Gastroesophageal sphincter (tissue), 4 donors: Measurements from ENCODE around the gene ALPL. TPM values are rescaled to one million over a fixed set of nuclear protein-coding genes. Genes with fewer than 3 reads are reported as not detected.

Experiments used
- ATAC-seq: fragments of 150-250 bp; one replicate; pipeline ENCODE4 v1.9.1; 2016; ENCODE audit warnings: mild to moderate bottlenecking, moderate library complexity
- H3K27ac ChIP-seq, 4 donors: fragments of 200-600 bp; sonication (generic) in 3 of 4; 1 replicate in 3 of 4; 2 replicates in 1 of 4; pipeline ENCODE4 v1.5.1; 2016 to 2019
- H3K27me3 ChIP-seq: fragments of 200-600 bp; sonication (generic); one replicate; pipeline ENCODE4 v1.5.1; 2019
- H3K36me3 ChIP-seq, 2 donors: fragments of 200-600 bp; sonication (generic); one replicate each; pipeline ENCODE4 v1.5.1; 2019; ENCODE audit warnings: control low read depth in 1 of 2
- H3K4me1 ChIP-seq, 3 donors: fragments of 200-600 bp; sonication (generic); 1 replicate in 2 of 3; 2 replicates in 1 of 3; pipeline ENCODE4 v1.5.1; 2016 to 2019; ENCODE audit warnings: control low read depth in 2 of 3
- H3K4me3 ChIP-seq, 2 donors: fragments of 200-600 bp; sonication (generic); one replicate each; pipeline ENCODE4 v1.5.1; 2019; ENCODE audit warnings: mild to moderate bottlenecking in 1 of 2, moderate library complexity in 1 of 2
- H3K9me3 ChIP-seq, 3 donors: fragments of 200-600 bp; sonication (generic); one replicate each; pipeline ENCODE4 v1.5.1; 2017 to 2019; ENCODE audit warnings: control low read depth in 2 of 3
- CTCF ChIP-seq, 4 experiments: fragments of 200-600 bp in 2 of 4; fragments of 450-650 bp in 2 of 4; sonication (generic) in 1 of 4; IDR thresholded peaks; one replicate each; pipeline ENCODE4 v1.5.1; 2017 to 2019; ENCODE audit warnings: antibody characterized with exemption in 4 of 4, mild to moderate bottlenecking in 2 of 4, moderate library complexity in 2 of 4
- EP300 ChIP-seq: sonication (generic); formaldehyde crosslinking; IDR thresholded peaks from one replicate; pipeline ENCODE4 v1.6.1; 2017; ENCODE audit warnings: antibody characterized with exemption, mild to moderate bottlenecking
- POLR2A ChIP-seq, 2 donors: fragments of 450-650 bp; IDR thresholded peaks; one replicate each; pipeline ENCODE4 v1.6.1; 2017; ENCODE audit warnings: antibody characterized with exemption in 2 of 2, mild to moderate bottlenecking in 2 of 2, moderate library complexity in 1 of 2
- POLR2AphosphoS5 ChIP-seq: sonication (generic); formaldehyde crosslinking; IDR thresholded peaks from one replicate; pipeline ENCODE4 v1.6.1; 2017; ENCODE audit warnings: antibody characterized with exemption
- WGBS, 2 donors: methylation state at CpG; one replicate each; pipeline ENCODE4 v1.1.5; 2018; ENCODE audit warnings: low coverage in 1 of 2; 5-methylcytosine and 5-hydroxymethylcytosine counted together
- total RNA-seq, 4 donors: library from RNA; depleted of rRNA; stranded (reverse); fragments of >200 nt; gene quantifications; one replicate each; pipeline ENCODE4 v1.1.0, GENCODE V29; 2016

The ALPL gene
- total RNA-seq, 4 donors from 2014 or later: 0.62 to 6.1 (median 3.9) TPM

DNA sequence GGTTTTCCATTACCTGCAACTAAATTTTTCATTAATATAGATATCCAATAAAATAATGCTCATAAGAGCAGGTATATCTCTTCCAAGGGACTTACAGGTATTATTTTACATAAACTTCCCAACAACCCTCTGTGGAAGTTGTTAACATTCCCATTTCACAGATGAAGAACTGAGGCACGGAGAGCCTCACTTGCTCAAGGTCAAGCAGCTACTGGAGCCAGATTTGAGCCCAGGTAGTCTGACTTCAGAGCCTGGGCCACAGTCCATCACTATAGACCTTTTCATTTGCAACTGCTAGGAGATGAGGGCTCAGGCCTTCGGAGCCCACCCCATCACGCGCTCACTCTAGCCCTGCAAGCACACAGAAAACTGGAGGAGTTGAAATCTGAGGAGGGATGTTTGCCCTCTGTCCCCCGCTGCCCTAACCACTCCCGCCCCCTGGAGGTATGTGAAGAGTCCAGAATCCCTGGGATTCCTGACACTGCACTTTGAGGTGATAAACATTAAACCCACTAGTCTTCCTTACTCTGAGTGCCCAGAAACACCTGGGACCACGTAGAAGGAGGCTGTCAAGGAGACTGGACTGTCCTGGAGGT is 11.7 kb upstream of the ALPL start:
- TF ChIP-seq EP300 (no peak), POLR2A (IDR thresholded peaks at IDR 0.05) (no peak), CTCF (IDR thresholded peaks at IDR 0.05) (no peak), POLR2AphosphoS5 (no peak)
- peaks cover 0 to 7% (median 0%) of the 10 kb centered on the region in 3 donors for H3K9me3 ChIP-seq
- H3K27me3 ChIP-seq: peaks cover 10% of the 10 kb centered on the region
- no peak for ATAC-seq
- H3K4me1 ChIP-seq: no peaks in the 10 kb centered on the region
- 63% methylated on average over 1 of the region's 7 CpGs; no CpG with 5 or more reads in 1 of the 2 donors for WGBS, 2 donors
- no peaks in the 10 kb centered on the region for H3K36me3 ChIP-seq
- no peak overlapping the region for H3K27ac ChIP-seq
- no peak overlapping the region for H3K4me3 ChIP-seq

- Histone ChIP-seq H3K4me1 (no peaks in the 10 kb centered on the region), H3K27ac (no peak overlapping the region), H3K9me3 (peaks cover 0 to 7% (median 0%) of the 10 kb centered on the region in 3 donors), H3K27me3 (peaks cover 12% of the 10 kb centered on the region), H3K36me3 (no peaks in the 10 kb centered on the region), H3K4me3 (no peak overlapping the region)
- no peak for ATAC-seq
- WGBS, 2 donors: 56 to 100% methylated on average over 1 of the region's 1 CpG
- no peak for TF ChIP-seq CTCF (IDR thresholded peaks at IDR 0.05)
- TF ChIP-seq POLR2A (IDR thresholded peaks at IDR 0.05): no peak
- TF ChIP-seq EP300: no peak
- TF ChIP-seq POLR2AphosphoS5: no peak
Measured at GRCh38 chr1:21499283-21499950, 9.8 kb upstream of the ALPL start.

DNA sequence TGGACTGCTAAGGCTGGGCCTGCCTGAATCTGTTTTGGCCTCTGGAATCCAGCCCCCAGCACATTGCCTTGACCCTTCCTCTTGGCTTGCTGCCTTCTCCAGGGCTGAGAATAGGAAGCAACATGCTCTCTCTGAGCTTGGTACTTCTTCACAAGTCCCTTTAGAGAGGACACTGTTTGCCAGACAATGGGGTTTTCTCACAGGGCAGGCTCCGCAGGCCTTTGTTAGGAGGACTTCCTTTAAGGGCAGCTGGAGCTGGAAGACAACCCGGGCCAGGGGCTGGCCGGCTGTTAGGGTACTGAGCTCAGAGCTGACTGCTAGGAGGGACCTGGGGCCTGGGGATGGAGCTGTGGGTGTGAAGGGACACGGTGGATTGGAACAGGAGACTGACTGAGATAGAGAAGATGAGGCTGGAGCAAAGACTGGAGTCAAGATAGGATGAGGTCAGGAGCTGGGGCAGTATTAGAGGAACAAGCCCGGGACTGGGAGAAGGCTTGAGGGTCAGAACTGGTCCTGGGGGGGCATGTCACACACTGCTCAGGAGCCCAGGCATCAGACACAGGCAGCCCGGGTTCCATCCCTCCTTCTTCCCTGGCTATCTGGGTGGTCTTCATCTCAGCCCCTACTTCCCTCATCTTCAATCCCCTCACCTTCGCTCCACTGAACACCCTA is 5.4 kb upstream of the ALPL start:
- WGBS, 2 donors: 63 to 69% methylated on average over 2 to 4 of the region's 7 CpGs

GRCh38 chr1:21506804-21507203 is 2.4 kb upstream of the ALPL start:
- no peak for TF ChIP-seq POLR2AphosphoS5
- TF ChIP-seq EP300: no peak
- no peak for TF ChIP-seq POLR2A (IDR thresholded peaks at IDR 0.05)
- TF ChIP-seq CTCF (IDR thresholded peaks at IDR 0.05): no peak
- no CpG with 5 or more reads among the region's 4 CpGs for WGBS, 2 donors
- H3K4me3 ChIP-seq: no peak overlapping the region
- no peaks in the 10 kb centered on the region for H3K36me3 ChIP-seq
- H3K4me1 ChIP-seq: peaks cover 0 to 14% (median 10%) of the 10 kb centered on the region in 3 donors
- peaks cover 84% of the 10 kb centered on the region for H3K27me3 ChIP-seq
- H3K9me3 ChIP-seq: no peaks in the 10 kb centered on the region
- ATAC-seq: no peak
- H3K27ac ChIP-seq: no peak overlapping the region

More for the DNA sequence above, 5.4 kb upstream of the ALPL start:
- H3K27me3 ChIP-seq: peaks cover 56% of the 10 kb centered on the region
- H3K36me3 ChIP-seq: no peaks in the 10 kb centered on the region
- peaks cover 0 to 5% (median 3%) of the 10 kb centered on the region in 3 donors for H3K4me1 ChIP-seq
- peaks cover 0 to 7% (median 0%) of the 10 kb centered on the region in 3 donors for H3K9me3 ChIP-seq
- no peak overlapping the region for H3K27ac ChIP-seq
- TF ChIP-seq POLR2AphosphoS5 (no peak), EP300 (no peak), POLR2A (IDR thresholded peaks at IDR 0.05) (no peak), CTCF (IDR thresholded peaks at IDR 0.05) (no peak)
- no peak for ATAC-seq
- H3K4me3 ChIP-seq: no peak overlapping the region
